ENCODE measurements around the gene AP3B1.

DNA sequence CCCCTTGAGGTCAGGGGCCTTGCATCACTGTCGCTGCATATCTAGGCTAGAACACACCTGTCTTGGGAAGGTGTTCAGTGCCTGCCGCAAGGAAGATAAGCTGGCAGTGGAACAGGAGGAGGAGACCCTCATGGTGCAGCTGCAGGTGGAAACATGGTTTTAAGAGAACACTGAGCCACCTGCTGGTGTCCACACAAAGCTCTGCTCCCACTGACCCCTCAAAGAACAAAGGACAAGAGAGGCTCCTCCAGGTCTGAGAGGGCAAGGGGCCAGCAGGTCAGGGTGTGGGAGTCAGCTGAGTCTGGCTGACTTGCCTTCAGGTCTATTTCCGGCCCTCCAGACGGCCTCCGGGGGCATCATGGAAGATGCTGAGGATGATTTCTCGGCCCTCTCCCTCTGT lies 308.2 kb downstream of the AP3B1 start:
- TF ChIP-seq, protein P1, sequence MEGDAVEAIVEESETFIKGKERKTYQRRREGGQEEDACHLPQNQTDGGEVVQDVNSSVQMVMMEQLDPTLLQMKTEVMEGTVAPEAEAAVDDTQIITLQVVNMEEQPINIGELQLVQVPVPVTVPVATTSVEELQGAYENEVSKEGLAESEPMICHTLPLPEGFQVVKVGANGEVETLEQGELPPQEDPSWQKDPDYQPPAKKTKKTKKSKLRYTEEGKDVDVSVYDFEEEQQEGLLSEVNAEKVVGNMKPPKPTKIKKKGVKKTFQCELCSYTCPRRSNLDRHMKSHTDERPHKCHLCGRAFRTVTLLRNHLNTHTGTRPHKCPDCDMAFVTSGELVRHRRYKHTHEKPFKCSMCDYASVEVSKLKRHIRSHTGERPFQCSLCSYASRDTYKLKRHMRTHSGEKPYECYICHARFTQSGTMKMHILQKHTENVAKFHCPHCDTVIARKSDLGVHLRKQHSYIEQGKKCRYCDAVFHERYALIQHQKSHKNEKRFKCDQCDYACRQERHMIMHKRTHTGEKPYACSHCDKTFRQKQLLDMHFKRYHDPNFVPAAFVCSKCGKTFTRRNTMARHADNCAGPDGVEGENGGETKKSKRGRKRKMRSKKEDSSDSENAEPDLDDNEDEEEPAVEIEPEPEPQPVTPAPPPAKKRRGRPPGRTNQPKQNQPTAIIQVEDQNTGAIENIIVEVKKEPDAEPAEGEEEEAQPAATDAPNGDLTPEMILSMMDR (IDR thresholded peaks at IDR 0.05), result no peak
- TF ChIP-seq EZH2 (IDR thresholded peaks at IDR 0.05; ENCODE audit: borderline replicate concordance, insufficient read depth, low read depth, low read length, poor library complexity, severe bottlenecking), result no peak
